Smooth muscle cell (in vitro differentiated cells): ENCODE data around the gene TIMP2. TPM values are rescaled to one million over a fixed set of nuclear protein-coding genes. Genes with fewer than 3 reads are reported as not detected.

ENCODE experiments used
- DNase-seq: peaks from one replicate; lab custom pipeline; 2025; ENCODE audit not compliant: unreplicated experiment; lab: John Stamatoyannopoulos, UW
- H2AFZ ChIP-seq: fragments of 200-600 bp; sonication (generic); 2 replicates; pipeline ENCODE4 v1.6.0; 2016; ENCODE audit warnings: antibody characterized with exemption, low read depth, mild to moderate bottlenecking
- H3F3A ChIP-seq: fragments of 200-600 bp; sonication (generic); 2 replicates; pipeline ENCODE4 v1.6.0; 2017; ENCODE audit warnings: antibody characterized with exemption, low read depth
- H3K27ac ChIP-seq: fragments of 200-600 bp; sonication (generic); 2 replicates; pipeline ENCODE4 v1.5.1; 2016; ENCODE audit warnings: low read depth, mild to moderate bottlenecking
- H3K27me3 ChIP-seq: fragments of 200-600 bp; sonication (generic); 2 replicates; pipeline ENCODE4 v1.6.1; 2016; ENCODE audit warnings: low read depth, mild to moderate bottlenecking
- H3K36me3 ChIP-seq: fragments of 200-600 bp; sonication (generic); 2 replicates; pipeline ENCODE4 v1.5.1; 2016; ENCODE audit warnings: low read depth
- H3K4me1 ChIP-seq: fragments of 200-600 bp; sonication (generic); 2 replicates; pipeline ENCODE4 v1.5.1; 2016; ENCODE audit warnings: low read depth
- H3K4me2 ChIP-seq: fragments of 200-600 bp; sonication (generic); 2 replicates; pipeline ENCODE4 v1.6.0; 2016; ENCODE audit warnings: mild to moderate bottlenecking
- H3K4me3 ChIP-seq: fragments of 200-600 bp; sonication (generic); 2 replicates; pipeline ENCODE4 v1.5.1; 2016; ENCODE audit warnings: mild to moderate bottlenecking
- H3K79me2 ChIP-seq: fragments of 200-600 bp; sonication (generic); 2 replicates; pipeline ENCODE4 v1.6.0; 2016; ENCODE audit warnings: low read depth, mild to moderate bottlenecking
- H3K9ac ChIP-seq: fragments of 200-600 bp; sonication (generic); 2 replicates; pipeline ENCODE4 v1.6.0; 2016; ENCODE audit warnings: low read depth
- H3K9me3 ChIP-seq: fragments of 200-600 bp; sonication (generic); replicated peaks from 2 replicates; pipeline ENCODE4 v1.5.1; 2016; ENCODE audit warnings: low read depth
- H4K20me1 ChIP-seq: fragments of 200-600 bp; sonication (generic); 2 replicates; pipeline ENCODE4 v1.6.0; 2016; ENCODE audit warnings: low read depth
- CTCF ChIP-seq: fragments of 200-600 bp; sonication (generic); IDR thresholded peaks from 2 replicates; pipeline ENCODE4 v1.5.1; 2017; ENCODE audit warnings: borderline replicate concordance, mild to moderate bottlenecking, antibody characterized with exemption; ENCODE audit not compliant: insufficient read depth, poor library complexity, severe bottlenecking
- WGBS: methylation state at CpG from one replicate; pipeline ENCODE4 v1.1.7; 2016; ENCODE audit warnings: low lambda C conversion rate; 5-methylcytosine and 5-hydroxymethylcytosine counted together
- polyA plus RNA-seq: library from polyadenylated mRNA; unstranded; fragments of >200 nt; fragmentation: Nextera tagmentation; extraction: Ambion mirVana; gene quantifications from 2 replicates; pipeline ENCODE4 v1.2.1, GENCODE V29; 2016
- total RNA-seq: library from RNA; depleted of rRNA; stranded (reverse); fragments of >200 nt; gene quantifications from 2 replicates; pipeline ENCODE4 v1.2.3, GENCODE V29; 2014

The TIMP2 gene
- total and polyA plus RNA-seq, 2 experiments from 2014 or later: 37.8 to 111 TPM

- H3F3A ChIP-seq: peaks cover 13% of the 10 kb centered on the region
- H3K79me2 ChIP-seq: peaks cover 35% of the 10 kb centered on the region
- peak overlapping the region; percentile 12 for H3K4me3 ChIP-seq
- peaks cover 12% of the 10 kb centered on the region for H4K20me1 ChIP-seq
- H3K36me3 ChIP-seq: no peaks in the 10 kb centered on the region
- peak; percentile 46 for DNase-seq
- peak overlapping the region; percentile 80 for H3K9ac ChIP-seq
- no peak for TF ChIP-seq CTCF
- peak overlapping the region; percentile 75 for H3K4me2 ChIP-seq
- H3K27ac ChIP-seq: peak overlapping the region; percentile 96
- H3K27me3 ChIP-seq: no peaks in the 10 kb centered on the region
- 13% methylated on average over 10 of the region's 10 CpGs for WGBS
- H2AFZ ChIP-seq: no peak overlapping the region
- peaks cover 22% of the 10 kb centered on the region for H3K4me1 ChIP-seq
- no peaks in the 10 kb centered on the region for H3K9me3 ChIP-seq
Measured at GRCh38 chr17:78883089-78883532, 42.1 kb downstream of the TIMP2 start.

- H3K9ac ChIP-seq: peak overlapping the region; percentile 80
- H4K20me1 ChIP-seq: peaks cover 9% of the 10 kb centered on the region
- H3K79me2 ChIP-seq: peaks cover 35% of the 10 kb centered on the region
- H3K36me3 ChIP-seq: no peaks in the 10 kb centered on the region
- no peak overlapping the region for H2AFZ ChIP-seq
- peaks cover 13% of the 10 kb centered on the region for H3F3A ChIP-seq
- peaks cover 22% of the 10 kb centered on the region for H3K4me1 ChIP-seq
- H3K27me3 ChIP-seq: no peaks in the 10 kb centered on the region
- peak overlapping the region; percentile 96 for H3K27ac ChIP-seq
- 52% methylated on average over 14 of the region's 14 CpGs for WGBS
- H3K9me3 ChIP-seq: no peaks in the 10 kb centered on the region
- H3K4me3 ChIP-seq: no peak overlapping the region
- TF ChIP-seq CTCF: no peak
- peak overlapping the region; percentile 75 for H3K4me2 ChIP-seq
- DNase-seq: no peak
Measured at GRCh38 chr17:78882540-78883088, 42.6 kb downstream of the TIMP2 start.

- peaks cover 28% of the 10 kb centered on the region for H3K79me2 ChIP-seq
- 46% methylated on average over 28 of the region's 28 CpGs for WGBS
- no peak overlapping the region for H2AFZ ChIP-seq
- peak overlapping the region; percentile 75 for H3K4me2 ChIP-seq
- peaks cover 21% of the 10 kb centered on the region for H3F3A ChIP-seq
- H3K4me1 ChIP-seq: peaks cover 31% of the 10 kb centered on the region
- peak overlapping the region; percentile 20 for H3K4me3 ChIP-seq
- H4K20me1 ChIP-seq: no peaks in the 10 kb centered on the region
- peak overlapping the region; percentile 96 for H3K27ac ChIP-seq
- TF ChIP-seq CTCF: no peak
- H3K36me3 ChIP-seq: no peaks in the 10 kb centered on the region
- H3K27me3 ChIP-seq: no peaks in the 10 kb centered on the region
- no peaks in the 10 kb centered on the region for H3K9me3 ChIP-seq
- H3K9ac ChIP-seq: peak overlapping the region; percentile 86
- DNase-seq: peak; percentile 29
Measured at GRCh38 chr17:78879635-78880186, 45.5 kb downstream of the TIMP2 start.
